H9 (cell line): Measurements from ENCODE around the gene COQ8B. TPM values are rescaled to one million over a fixed set of nuclear protein-coding genes. Genes with fewer than 3 reads are reported as not detected.

Experiments used
- DNase-seq: peaks from one replicate; pipeline ENCODE4 v3.0.0-alpha.2; 2017
- H2AFZ ChIP-seq: one replicate; pipeline ENCODE4 v1.6.1; 2013; ENCODE audit warnings: mild to moderate bottlenecking, low read length, control low read depth, moderate library complexity
- H2AK5ac ChIP-seq: 2 replicates; pipeline ENCODE4 v1.6.1; 2013; ENCODE audit warnings: low read length, control low read depth, mixed read lengths; ENCODE audit not compliant: insufficient read length
- H2BK120ac ChIP-seq: one replicate; pipeline ENCODE4 v1.6.1; 2013; ENCODE audit warnings: low read depth, mild to moderate bottlenecking, low read length, control low read depth, inconsistent platforms; ENCODE audit not compliant: poor library complexity, severe bottlenecking
- H2BK12ac ChIP-seq: 2 replicates; pipeline ENCODE4 v1.6.1; 2013; ENCODE audit warnings: low read length, control low read depth, mixed read lengths, low read depth; ENCODE audit not compliant: insufficient read length
- H2BK15ac ChIP-seq: 2 replicates; pipeline ENCODE4 v1.6.1; 2013; ENCODE audit warnings: low read depth, low read length, control low read depth
- H2BK20ac ChIP-seq: one replicate; pipeline ENCODE4 v1.6.1; 2013; ENCODE audit warnings: low read depth, mild to moderate bottlenecking, low read length, control low read depth, inconsistent platforms; ENCODE audit not compliant: poor library complexity, severe bottlenecking
- H2BK5ac ChIP-seq: 2 replicates; pipeline ENCODE4 v1.6.1; 2013; ENCODE audit warnings: low read length, control low read depth, mixed read lengths; ENCODE audit not compliant: insufficient read length
- H3K14ac ChIP-seq: 2 replicates; pipeline ENCODE4 v1.6.1; 2013; ENCODE audit warnings: low read length, control low read depth; ENCODE audit not compliant: insufficient read depth
- H3K18ac ChIP-seq: 2 replicates; pipeline ENCODE4 v1.6.1; 2013; ENCODE audit warnings: low read depth, mild to moderate bottlenecking, mixed read lengths, low read length, control low read depth; ENCODE audit not compliant: insufficient read length
- H3K23ac ChIP-seq: 2 replicates; pipeline ENCODE4 v1.6.1; 2013; ENCODE audit warnings: low read length, control low read depth, mixed read lengths, low read depth; ENCODE audit not compliant: insufficient read length
- H3K23me2 ChIP-seq: 2 replicates; pipeline ENCODE4 v1.6.1; 2013; ENCODE audit warnings: low read depth, mild to moderate bottlenecking, mixed read lengths, low read length, control low read depth; ENCODE audit not compliant: insufficient read length, poor library complexity, severe bottlenecking
- H3K27ac ChIP-seq: 2 replicates; pipeline ENCODE4 v1.5.1; 2013; ENCODE audit warnings: low read length, control low read depth, mixed read lengths, low read depth; ENCODE audit not compliant: insufficient read length
- H3K27me3 ChIP-seq: 2 replicates; pipeline ENCODE4 v1.6.1; 2013; ENCODE audit warnings: low read length, control low read depth, inconsistent platforms; ENCODE audit not compliant: insufficient read depth
- H3K4ac ChIP-seq: 2 replicates; pipeline ENCODE4 v1.6.1; 2013; ENCODE audit warnings: low read depth, mild to moderate bottlenecking, control low read depth, inconsistent platforms, low read length, moderate library complexity
- H3K4me1 ChIP-seq: 2 replicates; pipeline ENCODE4 v1.6.1; 2013; ENCODE audit warnings: low read length, control low read depth, inconsistent platforms; ENCODE audit not compliant: insufficient read depth
- H3K4me2 ChIP-seq: 2 replicates; pipeline ENCODE4 v1.6.1; 2013; ENCODE audit warnings: low read length, control low read depth, mixed read lengths; ENCODE audit not compliant: insufficient read length, insufficient read depth
- H3K56ac ChIP-seq: 2 replicates; pipeline ENCODE4 v1.6.1; 2013; ENCODE audit warnings: low read depth, mild to moderate bottlenecking, mixed read lengths, low read length, control low read depth; ENCODE audit not compliant: insufficient read length
- H3K79me1 ChIP-seq: 2 replicates; pipeline ENCODE4 v1.6.1; 2013; ENCODE audit warnings: low read depth, mild to moderate bottlenecking, moderate library complexity, low read length, control low read depth, inconsistent platforms; ENCODE audit not compliant: insufficient read depth, poor library complexity, severe bottlenecking
- H3K79me2 ChIP-seq: 2 replicates; pipeline ENCODE4 v1.6.1; 2013; ENCODE audit warnings: low read length, control low read depth, inconsistent platforms; ENCODE audit not compliant: insufficient read depth
- H3K9ac ChIP-seq: 2 replicates; pipeline ENCODE4 v1.6.1; 2013; ENCODE audit warnings: low read length, control low read depth, mixed read lengths; ENCODE audit not compliant: insufficient read length; ENCODE audit errors: extremely low read depth
- H3K9me3 ChIP-seq: one replicate; pipeline ENCODE4 v1.6.1; 2013; ENCODE audit warnings: low read depth, low read length, inconsistent platforms; ENCODE audit not compliant: control insufficient read depth
- H3T11ph ChIP-seq: one replicate; pipeline ENCODE4 v1.6.1; 2013; ENCODE audit warnings: mild to moderate bottlenecking, low read length, control low read depth, inconsistent platforms
- H4K20me1 ChIP-seq: one replicate; pipeline ENCODE4 v1.6.1; 2013; ENCODE audit not compliant: control insufficient read depth, insufficient read length, insufficient read depth
- H4K5ac ChIP-seq: 2 replicates; pipeline ENCODE4 v1.6.1; 2013; ENCODE audit warnings: low read depth, mild to moderate bottlenecking, mixed read lengths, low read length, control low read depth; ENCODE audit not compliant: insufficient read length
- H4K8ac ChIP-seq: replicated peaks from 2 replicates; pipeline ENCODE4 v1.6.1; 2013; ENCODE audit warnings: low read length, control low read depth, mixed read lengths, low read depth; ENCODE audit not compliant: insufficient read length
- H4K91ac ChIP-seq: 2 replicates; pipeline ENCODE4 v1.6.1; 2013; ENCODE audit warnings: low read depth, mild to moderate bottlenecking, moderate library complexity, mixed read lengths, low read length, control low read depth; ENCODE audit not compliant: insufficient read length
- H3K27ac Mint-ChIP-seq, 3 experiments: 2 replicates in 2 of 3; 3 replicates in 1 of 3; pipeline ENCODE4 v1.8.0; 2020 to 2021; ENCODE audit warnings: mixed read lengths in 3 of 3, mild to moderate bottlenecking in 1 of 3, moderate library complexity in 1 of 3
- H3K27me3 Mint-ChIP-seq: 2 replicates; pipeline ENCODE4 v1.8.0; 2021; ENCODE audit warnings: low read depth, mild to moderate bottlenecking, moderate library complexity, mixed read lengths
- H3K36me3 Mint-ChIP-seq, 3 experiments: 2 replicates in 2 of 3; 3 replicates in 1 of 3; pipeline ENCODE4 v1.8.0; 2020 to 2021; ENCODE audit warnings: low read depth in 3 of 3, mixed read lengths in 3 of 3; ENCODE audit not compliant: insufficient read depth in 1 of 3
- H3K4me1 Mint-ChIP-seq, 2 experiments: 2 replicates each; pipeline ENCODE4 v1.8.0; 2020; ENCODE audit warnings: mixed read lengths in 2 of 2
- H3K4me3 Mint-ChIP-seq, 2 experiments: 2 replicates in 1 of 2; 3 replicates in 1 of 2; pipeline ENCODE4 v1.8.0; 2020 to 2021; ENCODE audit warnings: mild to moderate bottlenecking in 2 of 2, mixed read lengths in 2 of 2, moderate library complexity in 1 of 2
- H3K9me3 Mint-ChIP-seq, 2 experiments: 2 replicates in 1 of 2; 3 replicates in 1 of 2; pipeline ENCODE4 v1.8.0; 2020; ENCODE audit warnings: mild to moderate bottlenecking in 2 of 2, mixed read lengths in 2 of 2, moderate library complexity in 1 of 2
- WGBS: extraction: QIAGEN DNeasy Blood & Tissue Kit; methylation state at CpG from one replicate; pipeline ENCODE4 v1.1.7; 2013; ENCODE audit warnings: missing lambda C conversion rate, low lambda C conversion rate, mixed read lengths; ENCODE audit not compliant: insufficient read length; ENCODE audit errors: extremely low coverage; 5-methylcytosine and 5-hydroxymethylcytosine counted together
- total RNA-seq: library from RNA; stranded (reverse); gene quantifications from 2 replicates; pipeline ENCODE4 v1.2.1, GENCODE V29; 2021
- TF ChIP-seq, protein P1 (sequence below): fragments of 200-600 bp; sonication (generic); conservative IDR thresholded peaks from 3 replicates; pipeline ENCODE4 v1.8.0; 2021; ENCODE audit warnings: antibody characterized with exemption, mild to moderate bottlenecking

COQ8B gene
- total RNA-seq, 1 experiment from 2014 or later: 40.5 TPM

DNA sequence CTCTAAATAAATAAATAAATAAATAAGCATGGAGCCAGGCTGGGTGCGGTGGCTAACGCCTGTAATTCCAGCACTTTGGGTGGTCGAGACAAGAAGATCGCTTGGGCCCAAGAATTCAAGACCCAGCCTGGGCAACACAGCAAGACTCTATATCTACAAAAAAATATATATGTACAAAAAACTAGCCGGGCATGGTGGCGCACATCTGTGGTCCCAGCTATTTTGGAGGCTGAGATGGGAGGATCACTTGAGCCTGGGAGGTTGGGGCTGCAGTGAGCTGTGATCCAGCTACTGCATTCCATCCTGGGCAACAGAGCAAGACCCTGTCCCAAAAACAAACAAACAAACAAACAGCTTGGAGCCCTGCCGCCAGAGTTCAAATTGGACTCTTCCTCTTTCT lies 30.9 kb upstream of the COQ8B start:
- TF ChIP-seq, protein P1, sequence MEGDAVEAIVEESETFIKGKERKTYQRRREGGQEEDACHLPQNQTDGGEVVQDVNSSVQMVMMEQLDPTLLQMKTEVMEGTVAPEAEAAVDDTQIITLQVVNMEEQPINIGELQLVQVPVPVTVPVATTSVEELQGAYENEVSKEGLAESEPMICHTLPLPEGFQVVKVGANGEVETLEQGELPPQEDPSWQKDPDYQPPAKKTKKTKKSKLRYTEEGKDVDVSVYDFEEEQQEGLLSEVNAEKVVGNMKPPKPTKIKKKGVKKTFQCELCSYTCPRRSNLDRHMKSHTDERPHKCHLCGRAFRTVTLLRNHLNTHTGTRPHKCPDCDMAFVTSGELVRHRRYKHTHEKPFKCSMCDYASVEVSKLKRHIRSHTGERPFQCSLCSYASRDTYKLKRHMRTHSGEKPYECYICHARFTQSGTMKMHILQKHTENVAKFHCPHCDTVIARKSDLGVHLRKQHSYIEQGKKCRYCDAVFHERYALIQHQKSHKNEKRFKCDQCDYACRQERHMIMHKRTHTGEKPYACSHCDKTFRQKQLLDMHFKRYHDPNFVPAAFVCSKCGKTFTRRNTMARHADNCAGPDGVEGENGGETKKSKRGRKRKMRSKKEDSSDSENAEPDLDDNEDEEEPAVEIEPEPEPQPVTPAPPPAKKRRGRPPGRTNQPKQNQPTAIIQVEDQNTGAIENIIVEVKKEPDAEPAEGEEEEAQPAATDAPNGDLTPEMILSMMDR: no peak
- Histone ChIP-seq H3K79me1 (no peaks in the 10 kb centered on the region), H3K4ac (no peak overlapping the region), H3K27ac (no peak overlapping the region), H2BK12ac (no peak overlapping the region), H4K20me1 (no peaks in the 10 kb centered on the region), H3K23me2 (peaks cover 9% of the 10 kb centered on the region), H3K18ac (no peak overlapping the region), H4K91ac (no peak overlapping the region), H3K4me1 (peaks cover 4% of the 10 kb centered on the region; the same call in 1 of the 2 replicates), H3K27me3 (no peaks in the 10 kb centered on the region), H3T11ph (no peak overlapping the region), H2BK120ac (no peak overlapping the region), H2BK20ac (no peak overlapping the region), H3K79me2 (peaks cover 10% of the 10 kb centered on the region; the same call in 1 of the 2 replicates), H3K23ac (no peak overlapping the region), H3K9ac (no peak overlapping the region), H3K14ac (no peak overlapping the region), H3K9me3 (no peaks in the 10 kb centered on the region), H2BK5ac (no peak overlapping the region), H3K4me2 (no peak overlapping the region), H3K56ac (no peak overlapping the region), H2BK15ac (no peak overlapping the region), H4K8ac (no peak overlapping the region), H4K5ac (no peak overlapping the region), H2AK5ac (no peak overlapping the region), H2AFZ (no peak overlapping the region)
- no peaks in the 10 kb centered on the region; the same call in none of the 2 replicates for H3K27me3 Mint-ChIP-seq
- WGBS: no CpG with 5 or more reads among the region's 7 CpGs
- no peak for DNase-seq
- H3K9me3 Mint-ChIP-seq: peaks cover 0 to 3% of the 10 kb centered on the region in 2 experiments; a peak in 1 of 5 replicates
- H3K4me1 Mint-ChIP-seq: peaks cover 22 to 30% of the 10 kb centered on the region in 2 experiments
- no peak overlapping the region for H3K4me3 Mint-ChIP-seq
- H3K36me3 Mint-ChIP-seq: peaks cover 18 to 23% (median 22%) of the 10 kb centered on the region in 3 experiments
- H3K27ac Mint-ChIP-seq: no peak overlapping the region
